Keratinocyte (primary cell): ENCODE results near the gene PAQR5.

Experiments used
- EZH2 ChIP-seq: IDR thresholded peaks from one replicate; pipeline ENCODE4 v1.6.1; 2012; ENCODE audit warnings: inconsistent platforms, mild to moderate bottlenecking, low read length, moderate library complexity
- TF ChIP-seq, protein P1 (sequence below), 3 experiments: IDR thresholded peaks in 1 of 3; conservative IDR thresholded peaks in 1 of 3; optimal IDR thresholded peaks in 1 of 3; 2 replicates in 2 of 3; 3 replicates in 1 of 3; pipeline versions ENCODE3 to v1.5.1; 2011; ENCODE audit warnings: low read length in 3 of 3, mild to moderate bottlenecking in 3 of 3, moderate library complexity in 2 of 3, control low read depth in 1 of 3, inconsistent platforms in 1 of 3; ENCODE audit not compliant: insufficient read depth in 2 of 3; ENCODE audit errors: extremely low read depth in 1 of 3

- TF ChIP-seq, protein P1, sequence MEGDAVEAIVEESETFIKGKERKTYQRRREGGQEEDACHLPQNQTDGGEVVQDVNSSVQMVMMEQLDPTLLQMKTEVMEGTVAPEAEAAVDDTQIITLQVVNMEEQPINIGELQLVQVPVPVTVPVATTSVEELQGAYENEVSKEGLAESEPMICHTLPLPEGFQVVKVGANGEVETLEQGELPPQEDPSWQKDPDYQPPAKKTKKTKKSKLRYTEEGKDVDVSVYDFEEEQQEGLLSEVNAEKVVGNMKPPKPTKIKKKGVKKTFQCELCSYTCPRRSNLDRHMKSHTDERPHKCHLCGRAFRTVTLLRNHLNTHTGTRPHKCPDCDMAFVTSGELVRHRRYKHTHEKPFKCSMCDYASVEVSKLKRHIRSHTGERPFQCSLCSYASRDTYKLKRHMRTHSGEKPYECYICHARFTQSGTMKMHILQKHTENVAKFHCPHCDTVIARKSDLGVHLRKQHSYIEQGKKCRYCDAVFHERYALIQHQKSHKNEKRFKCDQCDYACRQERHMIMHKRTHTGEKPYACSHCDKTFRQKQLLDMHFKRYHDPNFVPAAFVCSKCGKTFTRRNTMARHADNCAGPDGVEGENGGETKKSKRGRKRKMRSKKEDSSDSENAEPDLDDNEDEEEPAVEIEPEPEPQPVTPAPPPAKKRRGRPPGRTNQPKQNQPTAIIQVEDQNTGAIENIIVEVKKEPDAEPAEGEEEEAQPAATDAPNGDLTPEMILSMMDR (optimal IDR thresholded peaks at IDR 0.05 in 1 of 3, IDR thresholded peaks at IDR 0.05 in 1 of 3, conservative IDR thresholded peaks at IDR 0.05 in 1 of 3; ENCODE audit: extremely low read depth in 1 of 3, insufficient read depth in 2 of 3, low read length in 3 of 3): no peak
- no peak for TF ChIP-seq EZH2
Observed at GRCh38 chr15:69377216-69377970, 78.7 kb downstream of the PAQR5 start.
